ENCODE data around the gene SEC16A.

DNA sequence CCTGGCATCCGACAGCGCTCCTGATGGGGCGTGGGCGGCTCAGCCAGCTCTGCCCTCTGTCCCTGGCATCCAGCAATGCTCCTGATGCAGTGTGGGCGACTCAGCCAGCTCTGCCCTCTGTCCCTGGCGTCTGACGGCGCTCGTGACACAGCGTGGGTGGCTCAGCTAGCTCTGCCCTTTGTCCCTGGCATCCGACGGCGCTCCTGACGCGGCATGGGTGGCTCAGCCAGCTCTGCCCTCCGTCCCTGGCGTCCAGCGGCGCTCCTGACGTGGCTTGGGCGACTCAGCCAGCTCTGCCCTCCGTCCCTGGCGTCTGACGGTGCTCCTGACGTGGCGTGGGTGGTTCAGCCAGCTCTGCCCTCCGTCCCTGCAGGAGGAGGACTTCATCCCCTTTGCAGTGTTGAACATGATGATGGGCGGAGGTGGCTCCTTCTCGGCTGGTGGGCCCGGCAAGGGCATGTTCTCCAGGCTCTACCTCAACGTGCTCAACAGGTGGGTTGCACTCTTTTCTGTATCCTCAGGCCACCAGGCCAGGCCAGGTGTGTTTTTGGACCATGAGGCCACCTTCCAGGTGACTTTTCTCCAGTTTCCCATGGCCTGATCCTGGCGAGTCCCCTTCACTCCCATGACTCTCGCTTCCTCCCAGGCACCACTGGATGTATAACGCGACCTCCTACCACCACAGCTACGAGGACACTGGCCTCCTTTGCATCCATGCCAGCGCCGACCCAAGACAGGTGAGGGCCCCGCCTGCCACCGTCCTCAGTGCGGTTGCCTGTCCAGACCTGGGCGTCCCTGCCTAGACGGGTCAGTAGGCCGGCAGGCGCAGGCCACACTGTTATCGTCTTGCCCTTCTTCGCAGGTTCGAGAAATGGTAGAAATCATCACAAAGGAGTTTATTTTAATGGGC is 64.4 kb downstream of the SEC16A start:
- TF ChIP-seq YY1 (IDR thresholded peaks at IDR 0.05), result peak; percentile 92
- TF ChIP-seq JUND (IDR thresholded peaks at IDR 0.05), result peak in 1 of 2 donors; percentile 72
- no peak for TF ChIP-seq HNF4G (IDR thresholded peaks at IDR 0.05)
- TF ChIP-seq, protein P1, sequence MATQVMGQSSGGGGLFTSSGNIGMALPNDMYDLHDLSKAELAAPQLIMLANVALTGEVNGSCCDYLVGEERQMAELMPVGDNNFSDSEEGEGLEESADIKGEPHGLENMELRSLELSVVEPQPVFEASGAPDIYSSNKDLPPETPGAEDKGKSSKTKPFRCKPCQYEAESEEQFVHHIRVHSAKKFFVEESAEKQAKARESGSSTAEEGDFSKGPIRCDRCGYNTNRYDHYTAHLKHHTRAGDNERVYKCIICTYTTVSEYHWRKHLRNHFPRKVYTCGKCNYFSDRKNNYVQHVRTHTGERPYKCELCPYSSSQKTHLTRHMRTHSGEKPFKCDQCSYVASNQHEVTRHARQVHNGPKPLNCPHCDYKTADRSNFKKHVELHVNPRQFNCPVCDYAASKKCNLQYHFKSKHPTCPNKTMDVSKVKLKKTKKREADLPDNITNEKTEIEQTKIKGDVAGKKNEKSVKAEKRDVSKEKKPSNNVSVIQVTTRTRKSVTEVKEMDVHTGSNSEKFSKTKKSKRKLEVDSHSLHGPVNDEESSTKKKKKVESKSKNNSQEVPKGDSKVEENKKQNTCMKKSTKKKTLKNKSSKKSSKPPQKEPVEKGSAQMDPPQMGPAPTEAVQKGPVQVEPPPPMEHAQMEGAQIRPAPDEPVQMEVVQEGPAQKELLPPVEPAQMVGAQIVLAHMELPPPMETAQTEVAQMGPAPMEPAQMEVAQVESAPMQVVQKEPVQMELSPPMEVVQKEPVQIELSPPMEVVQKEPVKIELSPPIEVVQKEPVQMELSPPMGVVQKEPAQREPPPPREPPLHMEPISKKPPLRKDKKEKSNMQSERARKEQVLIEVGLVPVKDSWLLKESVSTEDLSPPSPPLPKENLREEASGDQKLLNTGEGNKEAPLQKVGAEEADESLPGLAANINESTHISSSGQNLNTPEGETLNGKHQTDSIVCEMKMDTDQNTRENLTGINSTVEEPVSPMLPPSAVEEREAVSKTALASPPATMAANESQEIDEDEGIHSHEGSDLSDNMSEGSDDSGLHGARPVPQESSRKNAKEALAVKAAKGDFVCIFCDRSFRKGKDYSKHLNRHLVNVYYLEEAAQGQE (IDR thresholded peaks at IDR 0.05), result peak; percentile 70
- TF ChIP-seq RXRA (IDR thresholded peaks at IDR 0.05), result peak in 1 of 2 donors; percentile 89
- TF ChIP-seq, protein P2, sequence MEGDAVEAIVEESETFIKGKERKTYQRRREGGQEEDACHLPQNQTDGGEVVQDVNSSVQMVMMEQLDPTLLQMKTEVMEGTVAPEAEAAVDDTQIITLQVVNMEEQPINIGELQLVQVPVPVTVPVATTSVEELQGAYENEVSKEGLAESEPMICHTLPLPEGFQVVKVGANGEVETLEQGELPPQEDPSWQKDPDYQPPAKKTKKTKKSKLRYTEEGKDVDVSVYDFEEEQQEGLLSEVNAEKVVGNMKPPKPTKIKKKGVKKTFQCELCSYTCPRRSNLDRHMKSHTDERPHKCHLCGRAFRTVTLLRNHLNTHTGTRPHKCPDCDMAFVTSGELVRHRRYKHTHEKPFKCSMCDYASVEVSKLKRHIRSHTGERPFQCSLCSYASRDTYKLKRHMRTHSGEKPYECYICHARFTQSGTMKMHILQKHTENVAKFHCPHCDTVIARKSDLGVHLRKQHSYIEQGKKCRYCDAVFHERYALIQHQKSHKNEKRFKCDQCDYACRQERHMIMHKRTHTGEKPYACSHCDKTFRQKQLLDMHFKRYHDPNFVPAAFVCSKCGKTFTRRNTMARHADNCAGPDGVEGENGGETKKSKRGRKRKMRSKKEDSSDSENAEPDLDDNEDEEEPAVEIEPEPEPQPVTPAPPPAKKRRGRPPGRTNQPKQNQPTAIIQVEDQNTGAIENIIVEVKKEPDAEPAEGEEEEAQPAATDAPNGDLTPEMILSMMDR (IDR thresholded peaks at IDR 0.05; ENCODE audit: low read depth, low read length, missing input control), result no peak
- TF ChIP-seq TAF1 (conservative IDR thresholded peaks at IDR 0.05), result no peak
- peak; percentile 98 to 100 for TF ChIP-seq EGR1 (IDR thresholded peaks at IDR 0.05; ENCODE audit: low read depth in 2 of 2)
- TF ChIP-seq FOXA2 (IDR thresholded peaks at IDR 0.05), result peak; percentile 75
- TF ChIP-seq, protein P3, sequence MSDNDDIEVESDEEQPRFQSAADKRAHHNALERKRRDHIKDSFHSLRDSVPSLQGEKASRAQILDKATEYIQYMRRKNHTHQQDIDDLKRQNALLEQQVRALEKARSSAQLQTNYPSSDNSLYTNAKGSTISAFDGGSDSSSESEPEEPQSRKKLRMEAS (IDR thresholded peaks at IDR 0.05), result no peak
- TF ChIP-seq SP1 (IDR thresholded peaks at IDR 0.05), result peak; percentile 79

All from liver (tissue), 3 donors.